Natural killer cell treated with Interleukin-12 subunit alpha and Interleukin-12 subunit beta and Interleukin-15 and Interleukin-18, amount 100 ng/mL, for 72 hours (primary cell): Measurements from ENCODE around the gene TRABD. TPM values are rescaled to one million over a fixed set of nuclear protein-coding genes. Genes with fewer than 3 reads are reported as not detected.

Experiments
- ATAC-seq, 2 donors: fragments of 150-1000 bp; cut with Tn5 transposase in 1 of 2; sonication (Bioruptor Pico), chemical (Tn5 transposase) in 1 of 2; 2 replicates each; pipeline ENCODE4 v1.10.0; 2021
- DNase-seq: peaks from one replicate; pipeline ENCODE4 v3.0.0; 2022; ENCODE audit warnings: low spot score
- H3K27ac Mint-ChIP-seq, 2 donors: 1 replicate in 1 of 2; 2 replicates in 1 of 2; pipeline ENCODE4 v1.8.0; 2022; ENCODE audit warnings: mixed read lengths in 2 of 2, mild to moderate bottlenecking in 1 of 2, moderate library complexity in 1 of 2
- H3K27me3 Mint-ChIP-seq, 2 donors: 1 replicate in 1 of 2; 2 replicates in 1 of 2; pipeline ENCODE4 v1.8.0; 2022; ENCODE audit warnings: mixed read lengths in 2 of 2
- H3K36me3 Mint-ChIP-seq: one replicate; pipeline ENCODE4 v1.8.0; 2022; ENCODE audit warnings: mixed read lengths
- H3K4me1 Mint-ChIP-seq, 2 donors: 1 replicate in 1 of 2; 2 replicates in 1 of 2; pipeline ENCODE4 v1.8.0; 2022; ENCODE audit warnings: low read depth in 2 of 2, mixed read lengths in 2 of 2, mild to moderate bottlenecking in 1 of 2
- H3K4me3 Mint-ChIP-seq: one replicate; pipeline ENCODE4 v1.8.0; 2022; ENCODE audit warnings: mixed read lengths
- H3K9me3 Mint-ChIP-seq: 2 replicates; pipeline ENCODE4 v1.8.0; 2022; ENCODE audit warnings: mixed read lengths
- total RNA-seq, 2 donors: library from RNA; stranded (reverse); gene quantifications; one replicate each; pipeline ENCODE4 v1.2.3, GENCODE V29; 2022

The TRABD gene
- total RNA-seq, 2 donors from 2014 or later = 71.0 to 139 TPM

GRCh38 chr22:50180727-50181521, 4.8 kb upstream of the TRABD start:
- no peak for ATAC-seq

GRCh38 chr22:50182176-50183081, 3.3 kb upstream of the TRABD start:
- Mint-ChIP-seq H3K36me3 (no peaks in the 10 kb centered on the region), H3K9me3 (no peaks in the 10 kb centered on the region), H3K4me1 (peaks cover 12 to 19% of the 10 kb centered on the region in 2 donors), H3K4me3 (no peak overlapping the region), H3K27ac (no peak overlapping the region), H3K27me3 (peaks cover 0 to 5% of the 10 kb centered on the region in 2 donors)
- DNase-seq (no peak), ATAC-seq (no peak)

More at GRCh38 chr22:50180727-50181521, 4.8 kb upstream of the TRABD start:
- Mint-ChIP-seq H3K9me3 (no peaks in the 10 kb centered on the region), H3K27ac (no peak overlapping the region), H3K27me3 (peaks cover 0 to 8% of the 10 kb centered on the region in 2 donors), H3K4me1 (peaks cover 4 to 18% of the 10 kb centered on the region in 2 donors), H3K4me3 (no peak overlapping the region), H3K36me3 (no peaks in the 10 kb centered on the region)
- DNase-seq = no peak

- H3K27me3 Mint-ChIP-seq = peaks cover 0 to 3% of the 10 kb centered on the region in 2 donors
- ATAC-seq = no peak
- no peak for DNase-seq
- H3K27ac Mint-ChIP-seq = peak overlapping the region in 1 of 2 donors; percentile 48
- no peaks in the 10 kb centered on the region for H3K36me3 Mint-ChIP-seq
- H3K4me3 Mint-ChIP-seq = peak overlapping the region; percentile 67
- H3K4me1 Mint-ChIP-seq = peaks cover 15 to 20% of the 10 kb centered on the region in 2 donors
- H3K9me3 Mint-ChIP-seq = no peaks in the 10 kb centered on the region
These were observed 2.4 kb upstream of the TRABD start for GRCh38 chr22:50183141-50183971.

GRCh38 chr22:50184004-50184901, 1.5 kb upstream of the TRABD start:
- H3K4me1 Mint-ChIP-seq = peaks cover 17 to 21% of the 10 kb centered on the region in 2 donors
- no peaks in the 10 kb centered on the region for H3K9me3 Mint-ChIP-seq
- peaks cover 0 to 3% of the 10 kb centered on the region in 2 donors for H3K27me3 Mint-ChIP-seq
- no peaks in the 10 kb centered on the region for H3K36me3 Mint-ChIP-seq
- no peak for ATAC-seq
- peak overlapping the region; percentile 67 for H3K4me3 Mint-ChIP-seq
- peak overlapping the region in 1 of 2 donors; percentile 48 for H3K27ac Mint-ChIP-seq
- no peak for DNase-seq

- H3K27ac Mint-ChIP-seq = peak overlapping the region in 1 of 2 donors; percentile 70
- ATAC-seq (peak; percentile 2 to 8), DNase-seq (no peak)
- H3K36me3 Mint-ChIP-seq = no peaks in the 10 kb centered on the region
- peak overlapping the region; percentile 79 for H3K4me3 Mint-ChIP-seq
- no peaks in the 10 kb centered on the region for H3K9me3 Mint-ChIP-seq
- H3K4me1 Mint-ChIP-seq = peaks cover 22 to 23% of the 10 kb centered on the region in 2 donors
- no peaks in the 10 kb centered on the region for H3K27me3 Mint-ChIP-seq
These were observed 775 bp upstream of the TRABD start for GRCh38 chr22:50184902-50185374.

- H3K36me3 Mint-ChIP-seq = no peaks in the 10 kb centered on the region
- no peak for DNase-seq
- H3K4me1 Mint-ChIP-seq = peaks cover 25 to 26% of the 10 kb centered on the region in 2 donors
- peak overlapping the region; percentile 98 for H3K4me3 Mint-ChIP-seq
- no peaks in the 10 kb centered on the region for H3K9me3 Mint-ChIP-seq
- peak overlapping the region; percentile 84 to 93 for H3K27ac Mint-ChIP-seq
- H3K27me3 Mint-ChIP-seq = no peaks in the 10 kb centered on the region
- ATAC-seq = no peak
These were observed 535 bp downstream of the TRABD start for GRCh38 chr22:50186181-50186714.

- peaks cover 30 to 31% of the 10 kb centered on the region in 2 donors for H3K4me1 Mint-ChIP-seq
- no peaks in the 10 kb centered on the region for H3K27me3 Mint-ChIP-seq
- no peaks in the 10 kb centered on the region for H3K9me3 Mint-ChIP-seq
- no peaks in the 10 kb centered on the region for H3K36me3 Mint-ChIP-seq
- ATAC-seq (no peak), DNase-seq (no peak)
- peak overlapping the region; percentile 98 for H3K4me3 Mint-ChIP-seq
- H3K27ac Mint-ChIP-seq = peak overlapping the region; percentile 84 to 93
These were observed 1.2 kb downstream of the TRABD start for GRCh38 chr22:50186761-50187523.

- DNase-seq (no peak), ATAC-seq (no peak)
- H3K36me3 Mint-ChIP-seq = no peaks in the 10 kb centered on the region
- H3K9me3 Mint-ChIP-seq = no peaks in the 10 kb centered on the region
- no peak overlapping the region for H3K27ac Mint-ChIP-seq
- no peak overlapping the region for H3K4me3 Mint-ChIP-seq
- peaks cover 34 to 36% of the 10 kb centered on the region in 2 donors for H3K4me1 Mint-ChIP-seq
- H3K27me3 Mint-ChIP-seq = no peaks in the 10 kb centered on the region
These were observed 2.6 kb downstream of the TRABD start for GRCh38 chr22:50188356-50188755.

GRCh38 chr22:50189184-50189848, 3.6 kb downstream of the TRABD start:
- DNase-seq = no peak
- H3K27ac Mint-ChIP-seq = peak overlapping the region; percentile 93 to 96

GRCh38 chr22:50189849-50190181, 4.1 kb downstream of the TRABD start:
- Mint-ChIP-seq H3K4me3 (peak overlapping the region; percentile 93), H3K9me3 (no peaks in the 10 kb centered on the region), H3K27ac (peak overlapping the region; percentile 93 to 96), H3K4me1 (peaks cover 29 to 36% of the 10 kb centered on the region in 2 donors), H3K27me3 (no peaks in the 10 kb centered on the region), H3K36me3 (no peaks in the 10 kb centered on the region)
- DNase-seq (no peak), ATAC-seq (no peak)

More at GRCh38 chr22:50189184-50189848, 3.6 kb downstream of the TRABD start:
- peak overlapping the region; percentile 93 for H3K4me3 Mint-ChIP-seq
- no peaks in the 10 kb centered on the region for H3K27me3 Mint-ChIP-seq
- peaks cover 31 to 36% of the 10 kb centered on the region in 2 donors for H3K4me1 Mint-ChIP-seq
- H3K36me3 Mint-ChIP-seq = no peaks in the 10 kb centered on the region
- no peak for ATAC-seq
- no peaks in the 10 kb centered on the region for H3K9me3 Mint-ChIP-seq

- ATAC-seq (peak; percentile 56 to 74), DNase-seq (peak; percentile 86)
- Mint-ChIP-seq H3K4me1 (peaks cover 28 to 34% of the 10 kb centered on the region in 2 donors), H3K36me3 (no peaks in the 10 kb centered on the region), H3K27me3 (no peaks in the 10 kb centered on the region), H3K27ac (peak overlapping the region; percentile 93 to 96), H3K9me3 (no peaks in the 10 kb centered on the region), H3K4me3 (peak overlapping the region; percentile 93)
These were observed 4.6 kb downstream of the TRABD start for GRCh38 chr22:50190182-50190940.
